Neural cell (in vitro differentiated cells): Measurements from ENCODE around the gene EPHA1. TPM values are rescaled to one million over a fixed set of nuclear protein-coding genes. Genes with fewer than 3 reads are reported as not detected.

Source experiments
- H2AFZ ChIP-seq: fragments of 200-600, 300-800 bp; sonication (generic), shearing (Covaris generic); 2 replicates; pipeline ENCODE4 v1.6.0; 2014; ENCODE audit warnings: low read depth, mild to moderate bottlenecking, antibody characterized with exemption, low read length, moderate library complexity
- H3F3A ChIP-seq: fragments of 200-600 bp; shearing (Covaris generic); 2 replicates; pipeline ENCODE4 v1.6.1; 2016; ENCODE audit warnings: mild to moderate bottlenecking, moderate library complexity, mixed read lengths, antibody characterized with exemption, low read length; ENCODE audit not compliant: insufficient read depth, poor library complexity, severe bottlenecking
- H3K27ac ChIP-seq: fragments of 200-600, 300-800 bp; sonication (generic), shearing (Covaris generic); 2 replicates; pipeline ENCODE4 v1.5.1; 2014; ENCODE audit warnings: mild to moderate bottlenecking, low read length, moderate library complexity
- H3K27me3 ChIP-seq: fragments of 300-800, 200-600 bp; sonication (generic), shearing (Covaris generic); 2 replicates; pipeline ENCODE4 v1.6.0; 2014; ENCODE audit warnings: mild to moderate bottlenecking, low read depth, low read length, moderate library complexity; ENCODE audit not compliant: insufficient read depth
- H3K36me3 ChIP-seq: fragments of 300-800, 200-600 bp; sonication (generic), shearing (Covaris generic); 2 replicates; pipeline ENCODE4 v1.5.1; 2014; ENCODE audit warnings: mild to moderate bottlenecking, antibody characterized with exemption, low read length, moderate library complexity; ENCODE audit not compliant: insufficient read depth
- H3K4me2 ChIP-seq: fragments of 300-800, 200-600 bp; sonication (generic), shearing (Covaris generic); 2 replicates; pipeline ENCODE4 v1.6.0; 2014; ENCODE audit warnings: mild to moderate bottlenecking, low read length
- H3K4me3 ChIP-seq: fragments of 300-800, 200-600 bp; sonication (generic), shearing (Covaris generic); 2 replicates; pipeline ENCODE4 v1.5.1; 2014; ENCODE audit warnings: mild to moderate bottlenecking, low read length, moderate library complexity
- H3K79me2 ChIP-seq: fragments of 200-600 bp; shearing (Covaris generic); replicated peaks from 2 replicates; pipeline ENCODE4 v1.6.0; 2014; ENCODE audit warnings: mild to moderate bottlenecking, low read length, moderate library complexity; ENCODE audit not compliant: insufficient read depth
- H3K9ac ChIP-seq: fragments of 300-800, 200-600 bp; sonication (generic), shearing (Covaris generic); 2 replicates; pipeline ENCODE4 v1.6.1; 2016; ENCODE audit warnings: mild to moderate bottlenecking, low read length, mixed read lengths
- H3K9me2 ChIP-seq: fragments of 200-600 bp; shearing (Covaris generic); 2 replicates; pipeline ENCODE4 v1.6.1; 2016; ENCODE audit warnings: mild to moderate bottlenecking, low read length, mixed read lengths; ENCODE audit not compliant: insufficient read depth
- H3K9me3 ChIP-seq: fragments of 200-600, 300-800 bp; sonication (generic), shearing (Covaris generic); 2 replicates; pipeline ENCODE4 v1.6.1; 2016; ENCODE audit warnings: mild to moderate bottlenecking, mixed run types, low read length, moderate library complexity, mixed read lengths
- H4K20me1 ChIP-seq: fragments of 200-600 bp; shearing (Covaris generic); 2 replicates; pipeline ENCODE4 v1.6.1; 2016; ENCODE audit warnings: mild to moderate bottlenecking, mixed run types; ENCODE audit not compliant: insufficient read depth
- EP300 ChIP-seq: fragments of 450-650 bp; conservative IDR thresholded peaks from 2 replicates; pipeline ENCODE4 v1.6.1; 2014; ENCODE audit warnings: antibody characterized with exemption, mild to moderate bottlenecking, moderate library complexity; ENCODE audit not compliant: poor library complexity, severe bottlenecking
- EZH2 ChIP-seq: fragments of 200-600, 300-800 bp; shearing (Covaris generic), sonication (generic); IDR thresholded peaks from 2 replicates; pipeline ENCODE4 v1.6.1; 2014; ENCODE audit warnings: antibody characterized with exemption, low read length, borderline replicate concordance, mild to moderate bottlenecking; ENCODE audit not compliant: insufficient read depth, poor library complexity, severe bottlenecking
- MXI1 ChIP-seq: fragments of 450-650 bp; conservative IDR thresholded peaks from 2 replicates; pipeline ENCODE4 v1.6.1; 2014; ENCODE audit warnings: antibody characterized with exemption, mild to moderate bottlenecking; ENCODE audit not compliant: poor library complexity, severe bottlenecking
- POLR2AphosphoS5 ChIP-seq: IDR thresholded peaks from 2 replicates; pipeline ENCODE4 v1.6.1; 2012
- RAD21 ChIP-seq: fragments of 450-650 bp; conservative IDR thresholded peaks from 2 replicates; pipeline ENCODE4 v1.6.1; 2014; ENCODE audit warnings: antibody characterized with exemption, mild to moderate bottlenecking, moderate library complexity
- SMC3 ChIP-seq: fragments of 450-650 bp; conservative IDR thresholded peaks from 2 replicates; pipeline ENCODE4 v1.6.1; 2014; ENCODE audit warnings: antibody characterized with exemption, mild to moderate bottlenecking, moderate library complexity; ENCODE audit not compliant: poor library complexity
- TAF1 ChIP-seq: IDR thresholded peaks from 2 replicates; pipeline ENCODE4 v1.6.1; 2012; ENCODE audit warnings: low read depth
- polyA plus RNA-seq: library from polyadenylated mRNA; depleted of rRNA; stranded (reverse); fragments of >200 nt; gene quantifications from 2 replicates; pipeline ENCODE4 v1.2.3, GENCODE V29; 2014
- TF ChIP-seq, protein P1 (sequence below): IDR thresholded peaks from 2 replicates; pipeline ENCODE4 v1.6.1; 2012; ENCODE audit warnings: borderline replicate concordance
- TF ChIP-seq, protein P2 (sequence below): fragments of 450-650 bp; IDR thresholded peaks from 2 replicates; pipeline ENCODE4 v1.5.1; 2014; ENCODE audit warnings: antibody characterized with exemption, mild to moderate bottlenecking, moderate library complexity; ENCODE audit not compliant: poor library complexity, severe bottlenecking

The EPHA1 gene
- polyA plus RNA-seq, 1 donor from 2014 or later, result not detected

DNA sequence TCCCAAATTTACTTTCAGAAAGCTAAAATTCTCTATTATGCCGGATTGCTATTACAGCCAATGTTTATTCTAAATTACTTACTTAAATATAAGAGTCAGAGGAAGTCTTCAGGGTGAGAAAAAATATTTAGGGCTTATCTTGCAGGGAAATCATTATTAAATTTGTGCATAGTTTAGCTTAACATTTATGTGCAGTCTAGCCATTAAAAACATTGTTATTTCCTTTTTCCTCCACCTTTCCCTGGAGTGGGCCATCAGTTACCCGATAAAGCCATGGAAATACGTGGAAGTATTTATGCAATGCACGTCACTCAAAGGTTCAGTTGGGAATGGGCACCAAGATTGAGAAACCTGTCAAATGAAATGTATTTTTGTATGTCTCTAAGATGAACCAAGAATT, 25.1 kb upstream of the EPHA1 start:
- Histone ChIP-seq H3K4me2 (no peak overlapping the region), H4K20me1 (no peaks in the 10 kb centered on the region), H3F3A (no peaks in the 10 kb centered on the region), H3K4me3 (no peak overlapping the region), H3K9ac (no peak overlapping the region), H3K27ac (no peak overlapping the region), H3K79me2 (no peaks in the 10 kb centered on the region), H3K27me3 (no peaks in the 10 kb centered on the region), H2AFZ (no peak overlapping the region), H3K36me3 (no peaks in the 10 kb centered on the region), H3K9me3 (no peaks in the 10 kb centered on the region), H3K9me2 (no peaks in the 10 kb centered on the region)
- TF ChIP-seq, protein P1, sequence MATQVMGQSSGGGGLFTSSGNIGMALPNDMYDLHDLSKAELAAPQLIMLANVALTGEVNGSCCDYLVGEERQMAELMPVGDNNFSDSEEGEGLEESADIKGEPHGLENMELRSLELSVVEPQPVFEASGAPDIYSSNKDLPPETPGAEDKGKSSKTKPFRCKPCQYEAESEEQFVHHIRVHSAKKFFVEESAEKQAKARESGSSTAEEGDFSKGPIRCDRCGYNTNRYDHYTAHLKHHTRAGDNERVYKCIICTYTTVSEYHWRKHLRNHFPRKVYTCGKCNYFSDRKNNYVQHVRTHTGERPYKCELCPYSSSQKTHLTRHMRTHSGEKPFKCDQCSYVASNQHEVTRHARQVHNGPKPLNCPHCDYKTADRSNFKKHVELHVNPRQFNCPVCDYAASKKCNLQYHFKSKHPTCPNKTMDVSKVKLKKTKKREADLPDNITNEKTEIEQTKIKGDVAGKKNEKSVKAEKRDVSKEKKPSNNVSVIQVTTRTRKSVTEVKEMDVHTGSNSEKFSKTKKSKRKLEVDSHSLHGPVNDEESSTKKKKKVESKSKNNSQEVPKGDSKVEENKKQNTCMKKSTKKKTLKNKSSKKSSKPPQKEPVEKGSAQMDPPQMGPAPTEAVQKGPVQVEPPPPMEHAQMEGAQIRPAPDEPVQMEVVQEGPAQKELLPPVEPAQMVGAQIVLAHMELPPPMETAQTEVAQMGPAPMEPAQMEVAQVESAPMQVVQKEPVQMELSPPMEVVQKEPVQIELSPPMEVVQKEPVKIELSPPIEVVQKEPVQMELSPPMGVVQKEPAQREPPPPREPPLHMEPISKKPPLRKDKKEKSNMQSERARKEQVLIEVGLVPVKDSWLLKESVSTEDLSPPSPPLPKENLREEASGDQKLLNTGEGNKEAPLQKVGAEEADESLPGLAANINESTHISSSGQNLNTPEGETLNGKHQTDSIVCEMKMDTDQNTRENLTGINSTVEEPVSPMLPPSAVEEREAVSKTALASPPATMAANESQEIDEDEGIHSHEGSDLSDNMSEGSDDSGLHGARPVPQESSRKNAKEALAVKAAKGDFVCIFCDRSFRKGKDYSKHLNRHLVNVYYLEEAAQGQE, result no peak
- TF ChIP-seq EZH2 (no peak), RAD21 (no peak), EP300 (no peak), SMC3 (no peak), TAF1 (no peak), MXI1 (no peak), POLR2AphosphoS5 (no peak)
- TF ChIP-seq, protein P2, sequence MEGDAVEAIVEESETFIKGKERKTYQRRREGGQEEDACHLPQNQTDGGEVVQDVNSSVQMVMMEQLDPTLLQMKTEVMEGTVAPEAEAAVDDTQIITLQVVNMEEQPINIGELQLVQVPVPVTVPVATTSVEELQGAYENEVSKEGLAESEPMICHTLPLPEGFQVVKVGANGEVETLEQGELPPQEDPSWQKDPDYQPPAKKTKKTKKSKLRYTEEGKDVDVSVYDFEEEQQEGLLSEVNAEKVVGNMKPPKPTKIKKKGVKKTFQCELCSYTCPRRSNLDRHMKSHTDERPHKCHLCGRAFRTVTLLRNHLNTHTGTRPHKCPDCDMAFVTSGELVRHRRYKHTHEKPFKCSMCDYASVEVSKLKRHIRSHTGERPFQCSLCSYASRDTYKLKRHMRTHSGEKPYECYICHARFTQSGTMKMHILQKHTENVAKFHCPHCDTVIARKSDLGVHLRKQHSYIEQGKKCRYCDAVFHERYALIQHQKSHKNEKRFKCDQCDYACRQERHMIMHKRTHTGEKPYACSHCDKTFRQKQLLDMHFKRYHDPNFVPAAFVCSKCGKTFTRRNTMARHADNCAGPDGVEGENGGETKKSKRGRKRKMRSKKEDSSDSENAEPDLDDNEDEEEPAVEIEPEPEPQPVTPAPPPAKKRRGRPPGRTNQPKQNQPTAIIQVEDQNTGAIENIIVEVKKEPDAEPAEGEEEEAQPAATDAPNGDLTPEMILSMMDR, result no peak

DNA sequence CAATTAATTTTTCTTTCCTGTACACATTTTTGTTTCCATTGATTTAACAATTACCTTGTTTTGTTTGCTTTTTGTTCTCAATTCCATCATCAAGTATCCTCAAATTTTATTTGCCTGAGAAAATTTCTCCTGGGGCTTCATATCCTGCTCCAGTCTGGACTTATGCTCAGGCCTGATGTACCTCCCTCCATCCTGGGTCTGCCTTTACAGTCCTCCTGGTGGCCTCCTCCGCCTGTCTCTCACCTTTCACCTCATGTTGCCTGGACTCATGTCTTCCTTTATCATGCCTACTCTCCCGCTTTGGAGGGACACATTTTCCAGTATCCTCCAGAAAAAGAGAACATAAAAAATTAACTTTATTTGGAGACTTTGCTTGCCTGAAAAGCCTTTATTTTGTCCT, 22.5 kb upstream of the EPHA1 start:
- Histone ChIP-seq H3K4me3 (no peak overlapping the region), H3K9me3 (no peaks in the 10 kb centered on the region), H3K36me3 (no peaks in the 10 kb centered on the region), H3K9me2 (no peaks in the 10 kb centered on the region), H3K27ac (no peak overlapping the region), H3K27me3 (no peaks in the 10 kb centered on the region), H3K9ac (no peak overlapping the region), H3K4me2 (no peak overlapping the region), H3K79me2 (no peaks in the 10 kb centered on the region), H3F3A (no peaks in the 10 kb centered on the region), H4K20me1 (no peaks in the 10 kb centered on the region), H2AFZ (no peak overlapping the region)
- TF ChIP-seq MXI1 (no peak), TAF1 (no peak), SMC3 (no peak), RAD21 (no peak), EP300 (no peak), EZH2 (no peak), POLR2AphosphoS5 (no peak)
- TF ChIP-seq, protein P1, result no peak
- TF ChIP-seq, protein P2, result no peak
